Coronary artery (tissue), 2 donors: ENCODE measurements around the gene GKAP1.

Experiments used
- DNase-seq: peaks from one replicate; pipeline ENCODE4 v3.0.0-alpha.2; 2017; ENCODE audit warnings: low spot score
- H3K27ac ChIP-seq, 2 donors: fragments of 200-600 bp; sonication (generic); one replicate each; pipeline ENCODE4 v1.5.1; 2016 to 2019
- H3K4me3 ChIP-seq: fragments of 200-600 bp; sonication (generic); 2 replicates; pipeline ENCODE4 v1.5.1; 2016; ENCODE audit warnings: mild to moderate bottlenecking, moderate library complexity
- TF ChIP-seq, protein P1 (sequence below): fragments of 200-600 bp; sonication (generic); IDR thresholded peaks from one replicate; pipeline ENCODE4 v1.5.1; 2019; ENCODE audit warnings: antibody characterized with exemption

GKAP1 gene

DNA sequence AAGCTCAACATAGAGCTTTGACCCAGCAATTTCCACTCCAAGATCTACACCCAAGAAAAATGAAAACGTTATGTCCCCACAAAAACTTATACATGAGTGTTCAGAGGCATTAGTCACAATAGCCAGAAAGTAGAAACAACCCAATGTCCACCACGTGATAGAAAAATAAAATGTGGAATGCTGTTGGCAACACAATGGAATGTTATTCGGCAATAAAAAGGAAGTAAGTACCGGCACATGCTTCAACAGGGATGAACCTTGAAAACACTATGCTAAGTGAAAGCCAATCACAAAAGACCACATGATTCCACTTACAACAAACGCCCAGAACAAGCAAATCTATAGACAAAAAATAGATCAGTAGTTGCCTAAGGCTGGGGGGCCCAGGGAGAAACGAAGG is 115.8 kb downstream of the GKAP1 start:
- H3K4me3 ChIP-seq, result no peak overlapping the region
- H3K27ac ChIP-seq, result no peak overlapping the region
- TF ChIP-seq, protein P1, sequence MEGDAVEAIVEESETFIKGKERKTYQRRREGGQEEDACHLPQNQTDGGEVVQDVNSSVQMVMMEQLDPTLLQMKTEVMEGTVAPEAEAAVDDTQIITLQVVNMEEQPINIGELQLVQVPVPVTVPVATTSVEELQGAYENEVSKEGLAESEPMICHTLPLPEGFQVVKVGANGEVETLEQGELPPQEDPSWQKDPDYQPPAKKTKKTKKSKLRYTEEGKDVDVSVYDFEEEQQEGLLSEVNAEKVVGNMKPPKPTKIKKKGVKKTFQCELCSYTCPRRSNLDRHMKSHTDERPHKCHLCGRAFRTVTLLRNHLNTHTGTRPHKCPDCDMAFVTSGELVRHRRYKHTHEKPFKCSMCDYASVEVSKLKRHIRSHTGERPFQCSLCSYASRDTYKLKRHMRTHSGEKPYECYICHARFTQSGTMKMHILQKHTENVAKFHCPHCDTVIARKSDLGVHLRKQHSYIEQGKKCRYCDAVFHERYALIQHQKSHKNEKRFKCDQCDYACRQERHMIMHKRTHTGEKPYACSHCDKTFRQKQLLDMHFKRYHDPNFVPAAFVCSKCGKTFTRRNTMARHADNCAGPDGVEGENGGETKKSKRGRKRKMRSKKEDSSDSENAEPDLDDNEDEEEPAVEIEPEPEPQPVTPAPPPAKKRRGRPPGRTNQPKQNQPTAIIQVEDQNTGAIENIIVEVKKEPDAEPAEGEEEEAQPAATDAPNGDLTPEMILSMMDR, result no peak
- no peak for DNase-seq

DNA sequence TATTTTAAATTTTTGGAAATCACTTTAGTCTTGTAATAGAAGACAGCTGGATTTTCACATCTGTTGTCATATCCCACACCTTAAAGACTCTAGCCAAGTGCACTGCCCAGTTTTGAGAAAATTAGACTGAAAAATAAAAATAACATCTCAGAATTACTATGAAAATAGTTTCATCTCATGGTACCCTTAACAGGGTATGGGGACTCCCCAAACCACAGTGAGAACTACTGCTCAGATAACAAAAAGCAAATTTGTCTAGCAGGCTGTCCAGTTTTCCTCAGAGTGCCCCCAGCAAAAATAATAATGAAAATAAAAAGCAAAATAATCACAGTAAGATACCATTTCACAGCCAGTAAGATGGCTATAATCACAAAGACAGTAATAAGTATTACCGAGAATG is 116.3 kb downstream of the GKAP1 start:
- TF ChIP-seq, protein P1, result no peak
- H3K27ac ChIP-seq, result no peak overlapping the region
- H3K4me3 ChIP-seq, result no peak overlapping the region
- no peak for DNase-seq

DNA sequence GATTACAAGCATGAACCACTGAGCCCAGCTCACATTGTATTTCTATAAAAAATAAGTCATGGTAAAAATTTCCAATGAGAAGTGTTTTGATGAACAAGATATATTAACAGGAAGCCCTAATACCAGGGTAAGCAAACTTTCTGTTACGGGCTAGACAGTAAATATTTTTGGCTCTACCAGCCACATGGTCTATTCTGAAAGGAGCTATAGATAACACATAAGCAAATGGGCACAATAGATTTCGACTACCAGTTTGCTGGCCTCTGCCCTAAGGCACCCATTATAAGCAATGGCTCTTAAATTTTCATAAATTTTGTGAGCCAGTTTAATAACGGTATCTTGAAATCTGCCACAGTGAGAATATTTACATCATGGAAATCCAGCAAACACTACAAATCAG is 118.0 kb downstream of the GKAP1 start:
- no peak for DNase-seq
- Histone ChIP-seq H3K4me3 (no peak overlapping the region), H3K27ac (no peak overlapping the region)
- TF ChIP-seq, protein P1, result no peak

DNA sequence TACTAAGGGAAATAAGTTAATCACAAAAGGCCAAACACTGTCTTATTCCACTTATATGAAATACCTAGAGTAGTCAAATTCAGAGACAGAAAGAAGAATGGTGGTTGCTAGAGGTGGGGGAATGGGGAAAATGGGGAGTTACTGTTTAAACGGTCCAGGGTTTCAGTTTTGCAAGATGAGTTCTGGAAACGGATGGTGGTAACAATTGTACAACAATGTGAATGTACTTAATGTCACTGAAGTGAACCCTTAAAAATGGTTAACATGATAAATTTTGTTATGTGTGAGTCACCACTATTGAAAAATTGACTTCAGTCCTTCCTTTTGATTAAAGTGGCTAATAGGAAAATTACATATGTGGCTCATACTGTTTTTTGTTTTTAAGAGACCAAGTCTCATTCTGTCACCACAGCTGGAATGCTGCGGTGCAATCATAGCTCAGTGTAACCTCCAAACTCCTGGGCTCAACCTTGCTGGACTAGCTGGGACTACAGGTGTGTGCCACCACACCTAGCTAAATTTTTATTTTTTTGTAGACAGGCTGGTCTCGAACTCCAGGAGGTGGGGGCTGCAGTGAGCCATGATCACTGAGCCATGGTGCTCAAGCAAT is 118.5 kb downstream of the GKAP1 start:
- H3K4me3 ChIP-seq, result no peak overlapping the region
- H3K27ac ChIP-seq, result no peak overlapping the region
- TF ChIP-seq, protein P1, result no peak

DNA sequence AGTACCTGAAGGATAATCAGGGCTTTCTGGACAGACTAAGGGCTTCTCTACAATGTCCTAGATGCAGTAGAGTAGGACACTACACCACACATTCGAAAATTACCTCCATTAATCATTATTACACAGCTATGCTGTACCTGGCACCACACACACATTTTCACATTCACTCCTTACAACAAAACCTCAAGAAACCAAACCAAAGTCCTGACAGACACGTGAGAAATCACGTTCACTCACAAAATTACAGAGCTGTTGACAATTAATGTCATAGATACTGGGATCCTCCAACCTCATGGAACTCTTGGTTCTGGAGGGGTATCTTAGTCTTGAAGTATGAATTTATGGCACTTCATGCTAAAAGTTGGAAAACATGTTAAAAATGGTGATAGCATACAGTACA is 126.1 kb downstream of the GKAP1 start:
- no peak overlapping the region for H3K4me3 ChIP-seq
- DNase-seq, result no peak
- H3K27ac ChIP-seq, result no peak overlapping the region
- TF ChIP-seq, protein P1, result no peak

More for the DNA sequence above, 118.5 kb downstream of the GKAP1 start:
- no peak for DNase-seq
